Measurements from ENCODE around the gene NPTXR.

Gene NPTXR

GRCh38 chr22:38774496-38775166 lies 69.2 kb downstream of the NPTXR start:
- no peak for DNase-seq (ENCODE audit: extremely low read depth in 1 of 2, low read depth in 1 of 2)

DNA sequence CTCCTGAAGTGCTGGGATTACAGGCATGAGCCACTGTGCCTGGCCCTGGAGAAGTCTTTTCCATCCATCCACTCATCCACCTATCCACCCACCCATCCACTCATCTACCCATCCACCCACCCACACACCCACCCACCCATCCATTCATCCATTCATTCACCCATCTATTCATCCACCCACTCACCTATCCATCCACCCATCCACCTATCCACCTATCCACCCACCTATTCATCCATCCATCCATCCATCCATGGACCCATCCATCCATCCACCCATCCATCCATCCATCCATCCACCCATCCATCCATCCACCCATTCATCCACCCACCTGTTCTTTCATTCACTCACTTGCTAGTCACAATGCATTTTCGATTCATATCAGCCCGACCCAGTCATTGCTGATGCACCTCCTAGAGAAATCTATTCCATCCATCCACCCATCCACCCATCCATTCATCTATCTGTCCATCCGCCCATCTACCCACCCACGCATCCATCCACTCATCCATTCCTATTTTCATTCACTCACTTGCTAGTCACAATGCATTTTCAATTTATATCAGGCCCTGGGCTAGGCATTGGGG lies 70.4 kb downstream of the NPTXR start:
- DNase-seq (ENCODE audit: extremely low read depth in 1 of 2, low read depth in 1 of 2), result no peak

DNA sequence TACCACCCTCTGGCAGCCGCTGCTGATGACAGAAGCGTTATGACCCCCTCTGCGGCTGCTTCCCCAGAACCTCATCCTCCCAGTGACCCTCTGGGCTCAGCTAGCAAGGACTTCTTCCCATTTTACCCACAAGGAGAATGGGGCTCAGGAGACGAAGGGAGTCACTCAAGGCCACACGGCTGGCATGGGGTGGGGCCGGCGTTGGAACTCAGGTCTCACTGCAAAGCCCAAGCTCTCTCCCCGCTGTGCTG lies 71.3 kb downstream of the NPTXR start:
- no peak for DNase-seq (ENCODE audit: extremely low read depth in 1 of 2, low read depth in 1 of 2)

- no peak for DNase-seq (ENCODE audit: extremely low read depth in 1 of 2, low read depth in 1 of 2)
These were observed 73.4 kb downstream of the NPTXR start for GRCh38 chr22:38770257-38770949.
